ENCODE measurements around the gene NRG2.

- TF ChIP-seq POLR2A (IDR thresholded peaks at IDR 0.05): no peak
- TF ChIP-seq CTCF (IDR thresholded peaks at IDR 0.05 in 8 of 11, conservative IDR thresholded peaks at IDR 0.05 in 3 of 11): no peak
Measured at GRCh38 chr5:139823757-139824355, 219.2 kb downstream of the NRG2 start.
